ENCODE measurements around the gene TCF12.
"Not testable (repeated sequence)": the region's sequence is repeated elsewhere in the genome, so short reads cannot be mapped to it uniquely, and the experiment has no call there.

The TCF12 gene

GRCh38 chr15:57134851-57135250, 216.4 kb downstream of the TCF12 start:
- no peak for DNase-seq (ENCODE audit: low read depth in 2 of 2)

- no peak for DNase-seq (ENCODE audit: low read depth in 2 of 2)
Measured at GRCh38 chr15:57135800-57136199, 217.4 kb downstream of the TCF12 start.

GRCh38 chr15:57138349-57138788, 219.9 kb downstream of the TCF12 start:
- DNase-seq (ENCODE audit: low read depth in 2 of 2): no peak

GRCh38 chr15:57143511-57144078, 225.2 kb downstream of the TCF12 start:
- DNase-seq (ENCODE audit: low read depth in 2 of 2): no peak

- no peak for DNase-seq (ENCODE audit: low read depth in 2 of 2)
Measured at GRCh38 chr15:57144448-57144847, 226.0 kb downstream of the TCF12 start.

GRCh38 chr15:57146506-57147201, 228.2 kb downstream of the TCF12 start:
- no peak for DNase-seq (ENCODE audit: low read depth in 2 of 2)

- DNase-seq (ENCODE audit: low read depth in 2 of 2): no peak
Measured at GRCh38 chr15:57147621-57148020, 229.2 kb downstream of the TCF12 start.

GRCh38 chr15:57148262-57148661, 229.8 kb downstream of the TCF12 start:
- DNase-seq (ENCODE audit: low read depth in 2 of 2): no peak

- no peak for DNase-seq (ENCODE audit: low read depth in 2 of 2)
Measured at GRCh38 chr15:57149196-57149595, 230.8 kb downstream of the TCF12 start.

GRCh38 chr15:57150066-57150865, 231.8 kb downstream of the TCF12 start:
- DNase-seq (ENCODE audit: low read depth in 2 of 2): no peak

- DNase-seq (ENCODE audit: low read depth in 2 of 2): not testable (repeated sequence)
Measured at GRCh38 chr15:57150866-57151203, 232.4 kb downstream of the TCF12 start.

GRCh38 chr15:57152133-57152532, 233.7 kb downstream of the TCF12 start:
- no peak for DNase-seq (ENCODE audit: low read depth in 2 of 2)

GRCh38 chr15:57152666-57153539, 234.5 kb downstream of the TCF12 start:
- DNase-seq (ENCODE audit: low read depth in 2 of 2): no peak

GRCh38 chr15:57156210-57156884, 237.9 kb downstream of the TCF12 start:
- no peak for DNase-seq (ENCODE audit: low read depth in 2 of 2)

- DNase-seq (ENCODE audit: low read depth in 2 of 2): no peak
Measured at GRCh38 chr15:57158589-57158988, 240.1 kb downstream of the TCF12 start.

GRCh38 chr15:57158997-57159668, 240.7 kb downstream of the TCF12 start:
- DNase-seq (ENCODE audit: low read depth in 2 of 2): no peak

GRCh38 chr15:57159767-57160166, 241.3 kb downstream of the TCF12 start:
- DNase-seq (ENCODE audit: low read depth in 2 of 2): no peak

GRCh38 chr15:57160823-57161560, 242.5 kb downstream of the TCF12 start:
- DNase-seq (ENCODE audit: low read depth in 2 of 2): peak; percentile 55 to 67

- DNase-seq (ENCODE audit: low read depth in 2 of 2): not testable (repeated sequence)
Measured at GRCh38 chr15:57164251-57164650, 245.8 kb downstream of the TCF12 start.

- DNase-seq (ENCODE audit: low read depth in 2 of 2): no peak
Measured at GRCh38 chr15:57165992-57166391, 247.5 kb downstream of the TCF12 start.

Data from fibroblast of skin of left biceps (primary cell).